CD4-positive, alpha-beta T cell (primary cell): ENCODE measurements around the gene ZNF782. TPM values are rescaled to one million over a fixed set of nuclear protein-coding genes. Genes with fewer than 3 reads are reported as not detected.

ENCODE experiments used
- ATAC-seq: fragments of 200-7000 bp; cut with Tn5 transposase; one replicate; pipeline ENCODE4 v1.10.0; 2022; ENCODE audit warnings: mild to moderate bottlenecking; ENCODE audit not compliant: poor library complexity
- CTCF ChIA-PET: fragments of 350-600 bp; sonication (Branson Sonifier 250); formaldehyde crosslinking; loops from one replicate; lab custom pipeline; 2021; ENCODE audit warnings: antibody characterized with exemption, inconsistent platforms; lab: Charles Lee
- POLR2A ChIA-PET: fragments of 350-600 bp; sonication (Branson Sonifier 250); formaldehyde crosslinking; loops from one replicate; lab custom pipeline; 2021; ENCODE audit warnings: antibody characterized with exemption, inconsistent platforms; lab: Charles Lee
- DNase-seq, 14 experiments: peaks; one replicate each; pipeline ENCODE4 v3.0.0-alpha.2; 2013 to 2020; ENCODE audit warnings: mixed read lengths in 2 of 14
- H3K27ac ChIP-seq, 2 donors: one replicate each; pipeline versions ENCODE4 v1.5.1 to v1.7.0; 2013; ENCODE audit warnings: low read length in 2 of 2, low read depth in 1 of 2, mild to moderate bottlenecking in 1 of 2
- H3K27me3 ChIP-seq, 2 experiments: 1 replicate in 1 of 2; 2 replicates in 1 of 2; pipeline versions ENCODE4 v1.6.1 to v1.7.0; 2013; ENCODE audit warnings: low read length in 2 of 2, control low read depth in 1 of 2, mild to moderate bottlenecking in 1 of 2, moderate library complexity in 1 of 2; ENCODE audit not compliant: insufficient read depth in 2 of 2, control insufficient read depth in 1 of 2
- H3K36me3 ChIP-seq: one replicate; pipeline ENCODE4 v1.6.1; 2013; ENCODE audit warnings: low read length, control low read depth; ENCODE audit not compliant: insufficient read depth
- H3K4me1 ChIP-seq: one replicate; pipeline ENCODE4 v1.6.1; 2013; ENCODE audit warnings: low read length, control low read depth; ENCODE audit not compliant: insufficient read depth
- H3K4me3 ChIP-seq: one replicate; pipeline ENCODE4 v1.5.1; 2013; ENCODE audit warnings: mild to moderate bottlenecking, low read length, moderate library complexity
- H3K9me3 ChIP-seq, 2 experiments: 1 replicate in 1 of 2; 2 replicates in 1 of 2; pipeline versions ENCODE4 v1.6.1 to v1.7.0; 2013; ENCODE audit warnings: low read length in 2 of 2, mild to moderate bottlenecking in 2 of 2, control low read depth in 1 of 2, moderate library complexity in 1 of 2; ENCODE audit not compliant: control insufficient read depth in 1 of 2, insufficient read depth in 1 of 2
- H3K27ac Mint-ChIP-seq: one replicate; pipeline ENCODE4 v1.8.0; 2020; ENCODE audit warnings: mixed read lengths
- H3K27me3 Mint-ChIP-seq: one replicate; pipeline ENCODE4 v1.8.0; 2021; ENCODE audit warnings: mixed read lengths
- H3K36me3 Mint-ChIP-seq: one replicate; pipeline ENCODE4 v1.8.0; 2021; ENCODE audit warnings: low read depth, mixed read lengths
- H3K4me1 Mint-ChIP-seq: one replicate; pipeline ENCODE4 v1.8.0; 2021; ENCODE audit warnings: low read depth, mixed read lengths
- H3K4me3 Mint-ChIP-seq: one replicate; pipeline ENCODE4 v1.8.0; 2020; ENCODE audit warnings: mild to moderate bottlenecking, mixed read lengths
- H3K9me3 Mint-ChIP-seq: one replicate; pipeline ENCODE4 v1.8.0; 2020; ENCODE audit warnings: mixed read lengths
- CTCF ChIP-seq: fragments of 200-600 bp; IDR thresholded peaks from one replicate; pipeline ENCODE4 v1.8.0; 2022; ENCODE audit warnings: antibody characterized with exemption, mild to moderate bottlenecking
- intact Hi-C, 2 experiments: fragments of 100-400 bp; cut with DNase I in 1 of 2; cut with micrococcal nuclease in 1 of 2; formaldehyde crosslinking; loops; one replicate each; pipeline versions ENCODE4 v1.15.1 to v1.9.0; 2023 to 2025; cut with DNase I, micrococcal nuclease
- total RNA-seq, 174 experiments: library from RNA in 2 of 174; stranded (reverse) in 2 of 174; gene quantifications; one replicate each; pipeline ENCODE4 v1.2.3 and lab custom pipeline; 2021 to 2026

The ZNF782 gene
- total RNA-seq, 2 experiments from 2014 or later, result 4.3 to 4.9 TPM

GRCh38 chr9:96844040-96844439 lies 10.3 kb downstream of the ZNF782 start:
- H3K36me3 Mint-ChIP-seq, result peaks cover 93% of the 10 kb centered on the region
- Histone ChIP-seq H3K27me3 (no peaks in the 10 kb centered on the region), H3K4me1 (no peaks in the 10 kb centered on the region), H3K9me3 (no peaks in the 10 kb centered on the region), H3K36me3 (peaks cover 28% of the 10 kb centered on the region), H3K27ac (no peak overlapping the region), H3K4me3 (no peak overlapping the region)
- ChIA-PET CTCF (interaction anchor here (0.6 to 1.0 kb wide), 3 partner anchors 13 to 1912 kb away, joined by 3 to 5 read pairs (median 4); no protein-coding TSS in a partner anchor), POLR2A (no interaction called here)
- no peak for TF ChIP-seq CTCF
- H3K9me3 Mint-ChIP-seq, result peaks cover 9% of the 10 kb centered on the region
- intact Hi-C loops, result no loop called here
- no peaks in the 10 kb centered on the region for H3K27me3 Mint-ChIP-seq
- peaks cover 41% of the 10 kb centered on the region for H3K4me1 Mint-ChIP-seq
- no peak for ATAC-seq
- H3K27ac Mint-ChIP-seq, result no peak overlapping the region
- no peak for DNase-seq
- H3K4me3 Mint-ChIP-seq, result no peak overlapping the region

GRCh38 chr9:96818533-96818932 lies 35.8 kb downstream of the ZNF782 start:
- H3K36me3 ChIP-seq, result peaks cover 35% of the 10 kb centered on the region
- Mint-ChIP-seq H3K4me3 (no peak overlapping the region), H3K9me3 (peaks cover 23% of the 10 kb centered on the region), H3K4me1 (no peaks in the 10 kb centered on the region), H3K27me3 (no peaks in the 10 kb centered on the region), H3K27ac (no peak overlapping the region), H3K36me3 (peaks cover 90% of the 10 kb centered on the region)
- CTCF ChIA-PET, result no interaction called here
- H3K4me3 ChIP-seq, result no peak overlapping the region
- no peak for ATAC-seq
- no peak for DNase-seq
- intact Hi-C loops, result loop anchor here in 1 of 2 experiments (10.0 kb wide), 1 partner anchor 64 kb away; no protein-coding TSS in a partner anchor
- no peak for TF ChIP-seq CTCF
- H3K27me3 ChIP-seq, result no peaks in the 10 kb centered on the region
- POLR2A ChIA-PET, result no interaction called here
- H3K9me3 ChIP-seq, result peaks cover 34 to 98% of the 10 kb centered on the region in 2 experiments
- H3K27ac ChIP-seq, result no peak overlapping the region
- H3K4me1 ChIP-seq, result no peaks in the 10 kb centered on the region

- no peak overlapping the region for H3K27ac ChIP-seq
- CTCF ChIA-PET, result no interaction called here
- Mint-ChIP-seq H3K4me3 (no peak overlapping the region), H3K9me3 (peaks cover 26% of the 10 kb centered on the region), H3K4me1 (no peaks in the 10 kb centered on the region), H3K36me3 (peaks cover 86% of the 10 kb centered on the region), H3K27ac (no peak overlapping the region), H3K27me3 (no peaks in the 10 kb centered on the region)
- intact Hi-C loops, result loop anchor here in 1 of 2 experiments (10.0 kb wide), 1 partner anchor 63 kb away; no protein-coding TSS in a partner anchor
- H3K4me1 ChIP-seq, result no peaks in the 10 kb centered on the region
- peaks cover 29% of the 10 kb centered on the region for H3K36me3 ChIP-seq
- no peak for ATAC-seq
- H3K27me3 ChIP-seq, result no peaks in the 10 kb centered on the region
- no peak for TF ChIP-seq CTCF
- POLR2A ChIA-PET, result no interaction called here
- peaks cover 34 to 98% of the 10 kb centered on the region in 2 experiments for H3K9me3 ChIP-seq
- DNase-seq, result no peak
- no peak overlapping the region for H3K4me3 ChIP-seq
Measured at GRCh38 chr9:96817973-96818372, 36.3 kb downstream of the ZNF782 start.
